Stimulated activated CD8-positive, alpha-beta memory T cell treated with anti-CD3 and anti-CD28 coated beads, Interleukin-7, amount 100 ng/mL, for 24 hours (primary cell): ENCODE measurements around the gene SERTAD1.

Experiments
- DNase-seq: peaks from one replicate; pipeline ENCODE4 v3.0.0-alpha.2; 2020; ENCODE audit warnings: low read depth

SERTAD1 gene

DNA sequence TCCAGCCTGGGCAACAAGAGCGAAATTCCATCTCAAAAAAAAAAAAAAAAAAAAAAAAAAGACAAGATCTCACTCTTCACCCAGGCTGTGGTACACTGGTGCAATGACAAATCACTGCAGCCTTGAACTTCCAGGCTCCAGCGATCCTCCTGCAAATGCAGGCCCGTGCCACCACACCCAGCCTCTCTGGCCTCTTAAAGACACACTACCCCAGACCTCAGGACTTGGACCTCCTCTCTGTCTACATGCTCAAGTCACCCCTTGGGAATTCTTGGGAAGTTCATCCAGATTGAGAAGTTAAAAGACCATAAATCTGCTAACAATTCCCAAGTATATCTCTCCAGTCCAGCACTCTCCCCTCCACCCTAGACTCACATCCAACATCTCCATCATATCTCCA is 25.2 kb downstream of the SERTAD1 start:
- DNase-seq: no peak

DNA sequence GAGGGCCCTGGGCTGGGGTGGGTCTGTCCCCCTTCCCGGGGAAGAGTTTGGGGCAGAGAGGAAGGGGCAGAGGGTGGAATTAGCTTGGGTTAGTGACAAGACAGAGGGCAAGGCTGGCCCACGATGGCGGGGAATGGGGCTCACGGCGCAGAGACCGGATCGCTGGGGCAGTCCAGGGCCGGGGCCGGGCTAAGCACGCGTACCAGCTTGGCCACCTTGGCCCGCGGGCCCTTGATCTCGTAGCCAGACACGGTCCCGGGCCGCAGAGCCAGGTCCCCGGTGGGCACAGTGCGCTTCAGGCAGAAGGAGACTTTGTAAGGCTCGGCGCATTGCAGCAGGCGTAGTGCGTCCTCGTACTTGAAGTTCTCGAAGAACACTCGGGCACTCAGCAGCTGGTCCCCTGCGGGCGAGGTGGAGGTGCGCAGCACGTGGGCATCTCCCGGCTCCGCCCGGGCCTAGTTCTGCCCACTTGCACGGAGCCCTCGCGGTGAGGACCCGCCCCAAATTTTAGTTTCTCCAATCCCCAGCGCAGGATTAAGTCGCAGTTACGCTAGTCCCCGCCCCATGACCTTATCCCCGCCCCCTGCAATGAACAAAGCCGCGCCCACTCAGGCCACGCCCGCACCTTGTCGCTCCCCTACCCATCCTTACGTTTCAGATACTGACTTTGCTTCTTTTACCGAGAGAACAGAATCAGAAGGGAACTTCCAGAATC is 27.2 kb downstream of the SERTAD1 start:
- peak; percentile 30 for DNase-seq

DNA sequence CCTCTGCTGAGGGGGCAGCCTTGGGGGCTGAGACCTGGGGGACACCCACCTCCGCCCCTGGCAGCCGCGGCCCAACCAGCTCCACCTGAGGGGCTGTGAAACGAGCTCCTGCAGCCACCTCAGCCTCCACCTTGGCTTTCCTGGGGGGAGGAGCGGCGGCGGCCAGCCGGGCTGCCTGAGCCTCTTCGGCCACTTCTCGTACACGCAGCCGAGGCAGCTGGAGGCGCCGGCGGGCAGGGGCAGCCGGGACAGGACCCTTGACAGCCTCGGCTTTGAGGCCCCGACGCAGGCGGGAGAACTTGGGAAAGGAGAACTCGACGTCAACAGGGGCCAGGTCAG is 28.3 kb downstream of the SERTAD1 start:
- DNase-seq: no peak

DNA sequence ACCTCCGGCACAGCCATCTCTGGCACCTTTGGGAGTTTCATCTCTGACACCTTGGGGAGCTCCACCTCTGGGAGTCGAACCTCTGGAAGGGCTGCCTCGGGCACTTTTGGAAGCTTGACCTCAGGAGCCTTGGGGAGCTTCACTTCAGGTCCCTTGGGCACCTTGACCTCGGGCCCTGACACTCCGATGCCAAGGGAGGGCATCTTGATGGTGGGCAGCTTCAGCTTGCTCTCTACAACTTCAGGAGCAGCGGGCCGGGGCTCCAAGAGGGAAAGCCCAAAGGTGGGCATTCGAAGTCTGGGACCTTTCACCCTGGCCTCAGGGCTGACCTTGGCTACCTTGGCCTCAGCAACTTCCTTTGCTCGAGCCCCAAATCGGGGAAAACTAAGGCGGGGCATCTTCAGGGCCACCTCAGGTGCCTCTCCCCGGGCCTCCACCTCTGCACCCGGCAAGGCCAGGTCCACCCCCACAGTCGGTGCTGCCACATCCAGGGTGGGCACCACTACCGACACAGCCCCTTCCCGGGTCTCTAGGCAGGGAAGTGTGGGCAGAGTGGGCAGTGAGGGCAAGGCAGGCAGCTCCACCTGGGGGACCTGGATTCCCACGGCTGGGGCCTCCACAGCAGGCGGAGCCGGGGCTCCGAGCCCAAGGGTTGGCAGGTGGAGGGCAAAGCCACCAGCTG is 28.8 kb downstream of the SERTAD1 start:
- DNase-seq: no peak

DNA sequence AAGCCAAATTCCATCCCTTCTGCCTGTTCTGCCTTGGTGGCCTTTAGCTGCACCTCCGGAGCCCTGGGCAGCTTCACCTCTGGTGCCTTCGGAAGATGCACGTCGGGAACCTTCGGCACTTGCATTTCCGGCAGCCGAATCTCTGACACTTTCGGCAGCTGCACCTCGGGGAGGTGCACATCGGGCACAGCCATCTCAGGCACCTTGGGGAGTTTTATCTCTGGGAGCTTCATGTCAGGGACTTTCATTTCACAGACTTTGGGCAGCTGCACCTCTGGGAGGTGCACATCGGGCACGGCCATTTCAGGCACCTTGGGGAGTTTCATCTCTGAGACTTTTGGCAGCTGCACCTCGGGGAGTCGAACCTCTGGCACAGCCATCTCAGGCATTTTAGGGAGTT is 29.8 kb downstream of the SERTAD1 start:
- DNase-seq: no peak

DNA sequence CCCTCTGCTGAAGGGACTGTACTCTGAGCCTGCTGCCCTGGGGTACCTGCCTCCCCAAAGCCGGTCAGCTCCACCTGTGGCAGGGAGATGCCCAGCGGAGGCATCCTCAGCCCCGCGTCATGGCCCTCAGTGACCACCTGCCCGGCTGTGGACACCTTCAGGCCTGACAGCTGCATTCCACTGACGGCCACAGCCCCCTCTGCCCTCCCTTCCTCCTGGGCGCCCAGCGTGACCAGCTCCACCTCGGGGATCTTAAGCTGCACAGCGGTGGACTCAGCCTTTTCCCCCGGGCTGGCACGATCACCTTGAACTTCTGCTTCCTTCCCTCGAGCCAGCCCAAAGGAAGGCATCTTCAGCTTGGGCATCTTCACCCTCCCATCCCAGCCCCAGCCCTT is 31.0 kb downstream of the SERTAD1 start:
- DNase-seq: no peak

DNA sequence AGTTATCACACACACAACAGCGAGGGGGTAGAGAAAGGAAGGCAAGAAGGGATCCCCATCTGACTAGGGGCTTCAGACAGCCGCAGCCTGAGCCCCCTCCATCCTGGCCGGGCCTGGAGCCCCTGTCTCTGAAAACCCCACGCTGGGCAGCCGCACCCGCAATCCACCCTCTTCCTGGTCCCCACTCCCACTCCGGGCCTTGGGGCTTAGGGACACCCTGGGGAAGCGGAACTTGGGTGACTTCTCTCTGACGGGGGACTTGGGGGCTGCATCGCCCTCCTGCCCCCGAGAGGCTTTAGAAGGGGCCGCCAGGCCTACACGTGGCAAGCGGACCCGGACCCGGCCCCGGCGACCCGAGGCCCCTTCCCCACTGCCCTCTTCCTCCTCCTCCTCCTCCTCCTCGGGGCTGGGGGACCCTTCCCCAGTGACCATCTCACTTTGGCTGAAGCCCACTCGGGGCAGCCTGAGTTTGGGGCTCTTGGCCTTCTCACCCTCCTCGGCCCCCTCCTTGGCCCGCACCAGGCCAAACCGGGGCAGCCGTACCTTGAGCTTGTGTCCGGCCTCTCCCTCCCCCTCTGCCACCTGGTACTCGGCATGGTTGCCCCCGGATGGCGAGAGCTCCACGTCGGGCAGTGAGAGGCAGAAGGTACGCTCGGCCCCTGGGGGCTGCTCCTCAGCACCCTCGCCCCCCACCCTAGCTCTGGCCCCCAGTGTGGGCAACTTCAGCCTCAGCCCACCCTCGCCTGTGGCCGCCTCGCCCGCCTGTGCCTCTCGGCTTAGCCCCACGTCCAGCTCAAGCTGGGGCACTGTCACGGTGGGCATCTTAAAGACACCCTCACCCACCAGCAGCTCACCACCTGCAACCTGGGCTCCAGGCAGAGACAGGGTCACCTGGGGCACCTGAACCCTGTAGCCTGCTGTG is 31.6 kb downstream of the SERTAD1 start:
- no peak for DNase-seq

DNA sequence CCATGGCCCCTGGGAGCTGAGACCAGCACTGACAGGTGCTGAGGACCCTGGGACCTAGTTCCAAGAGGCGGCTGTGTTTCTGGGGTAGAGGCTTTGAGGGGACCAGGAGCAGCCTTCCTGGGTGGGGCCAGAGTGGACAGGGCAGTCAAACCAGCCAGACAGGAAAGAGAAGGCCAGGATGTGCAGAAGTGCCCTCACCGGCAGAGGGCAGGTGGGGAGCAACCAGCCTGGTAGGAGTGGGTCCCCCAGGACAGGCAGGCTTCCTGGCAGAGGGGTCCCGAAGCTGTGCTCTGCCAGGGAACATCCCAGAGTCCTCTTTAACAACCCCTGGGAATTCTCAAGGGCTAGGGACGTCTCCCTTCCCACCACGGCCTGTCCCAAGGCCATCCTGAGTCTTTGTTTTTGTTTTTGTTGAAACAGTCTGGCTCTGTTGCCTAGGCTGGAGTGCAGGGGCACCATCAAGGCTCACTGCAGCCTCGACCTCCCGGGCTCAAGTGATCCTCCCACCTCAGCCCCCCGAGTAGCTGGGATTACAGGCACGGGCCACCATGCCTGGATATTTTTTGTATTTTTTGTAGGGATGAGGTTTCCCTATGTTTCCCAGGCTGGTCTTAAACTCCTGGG is 32.8 kb downstream of the SERTAD1 start:
- no peak for DNase-seq

DNA sequence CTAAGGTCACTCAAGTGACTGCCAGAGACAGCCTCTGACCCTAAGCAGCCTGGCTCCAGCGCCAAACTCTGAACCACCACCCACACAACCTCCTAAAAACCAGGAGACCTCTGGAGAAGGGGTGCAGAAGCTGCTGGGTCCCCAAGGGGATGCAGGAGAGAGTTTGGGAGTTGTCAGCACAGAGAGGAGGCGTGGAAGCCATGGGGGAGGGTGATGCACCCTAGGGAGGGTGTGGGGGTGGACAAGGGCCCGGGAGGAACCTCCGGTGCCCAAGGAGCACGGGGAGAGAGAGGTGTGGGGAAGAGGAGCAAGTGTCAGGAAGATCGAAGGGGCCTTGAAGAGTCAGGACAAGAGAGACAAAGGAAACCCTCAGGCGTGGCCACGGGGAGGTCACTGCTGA is 33.7 kb downstream of the SERTAD1 start:
- no peak for DNase-seq

DNA sequence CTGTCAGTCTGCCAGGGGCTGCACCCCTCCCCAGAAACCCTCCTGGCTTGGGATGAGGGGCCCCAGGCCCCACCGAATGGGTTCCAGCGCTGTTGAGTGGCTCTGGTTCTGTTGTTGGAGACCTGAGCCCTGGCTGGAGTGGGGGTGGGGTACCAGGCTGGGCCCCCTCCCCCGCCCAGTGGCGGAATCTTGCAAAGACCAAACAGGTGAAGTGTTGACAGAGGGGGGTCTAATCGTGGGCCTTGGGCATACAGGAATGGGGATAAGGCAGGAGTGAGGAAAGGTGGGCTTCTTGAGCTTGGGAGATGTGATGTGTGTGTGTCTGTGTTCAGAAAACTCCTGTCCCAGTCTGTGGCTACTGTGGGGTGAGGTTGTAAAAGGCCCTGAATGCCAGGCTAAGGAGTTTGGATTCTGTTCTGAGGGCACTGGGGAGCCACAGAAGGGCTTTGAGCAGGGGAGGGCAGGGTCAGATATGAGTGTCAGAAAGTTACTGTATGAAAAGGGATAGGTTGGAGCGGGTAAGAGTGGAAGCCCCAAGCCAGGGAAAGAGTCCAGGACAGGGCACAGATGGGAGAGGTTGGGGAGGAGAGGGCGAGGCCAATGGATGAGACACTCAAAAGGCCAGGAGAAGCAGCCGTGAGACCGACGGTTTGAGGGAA is 35.6 kb downstream of the SERTAD1 start, which contains the start of gene HIPK4:
Gene HIPK4 (minus strand): TSS at position 98 of the 659 bp plus-strand sequence. CDS start 279 bp downstream, outside the sequence.
- no peak for DNase-seq

DNA sequence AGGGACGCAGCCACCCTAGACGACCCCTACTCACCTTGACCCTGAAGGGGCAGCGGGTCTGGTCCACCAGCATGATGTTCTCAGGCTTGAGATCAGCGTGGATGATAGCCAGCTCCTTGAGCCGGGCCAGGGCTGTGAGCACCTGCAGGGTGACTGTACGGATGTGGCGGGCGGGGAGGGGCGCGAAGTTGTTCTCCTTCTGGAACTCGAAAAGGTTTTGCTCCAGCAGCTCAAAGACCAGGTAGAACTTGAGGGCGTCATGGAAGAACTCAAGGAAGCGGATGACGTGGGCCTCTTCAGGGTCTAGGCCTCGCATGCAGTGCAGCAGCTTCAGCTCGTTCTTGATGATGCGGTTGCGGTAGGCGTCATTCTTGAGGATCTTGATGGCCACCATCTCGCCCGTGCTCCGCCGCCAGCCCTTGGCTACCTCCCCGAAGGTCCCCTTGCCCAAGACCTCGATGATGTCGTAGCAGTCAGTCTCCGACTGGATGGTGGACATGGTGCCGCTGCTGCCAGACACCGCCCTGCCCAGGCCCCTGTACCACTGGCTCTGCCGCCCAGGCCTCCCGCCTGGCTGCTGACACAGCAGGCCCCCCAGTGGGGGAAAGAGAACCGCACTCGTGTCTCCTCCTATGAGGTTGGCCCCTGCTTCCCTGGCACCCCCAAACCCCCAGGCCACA is 36.2 kb downstream of the SERTAD1 start:
- DNase-seq: no peak

DNA sequence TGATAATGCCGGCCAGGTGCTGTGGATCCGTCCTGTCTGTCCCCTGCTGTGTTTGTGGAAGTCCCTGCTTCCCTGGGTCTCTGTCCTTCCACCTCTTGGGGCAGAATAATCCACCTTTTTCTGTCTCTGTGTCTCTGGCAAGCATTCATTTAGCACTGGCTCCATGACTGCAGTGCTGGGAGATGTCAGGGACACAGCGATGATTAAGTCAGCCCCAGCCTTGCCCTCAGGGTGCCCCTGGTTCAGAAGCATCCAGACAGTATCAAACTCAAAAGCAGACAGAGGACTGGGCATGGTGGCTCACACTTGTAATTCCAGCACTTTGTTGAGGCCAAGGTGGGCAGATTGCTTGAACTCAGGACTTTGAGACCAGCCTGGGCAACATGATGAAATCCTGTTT is 37.3 kb downstream of the SERTAD1 start:
- no peak for DNase-seq

DNA sequence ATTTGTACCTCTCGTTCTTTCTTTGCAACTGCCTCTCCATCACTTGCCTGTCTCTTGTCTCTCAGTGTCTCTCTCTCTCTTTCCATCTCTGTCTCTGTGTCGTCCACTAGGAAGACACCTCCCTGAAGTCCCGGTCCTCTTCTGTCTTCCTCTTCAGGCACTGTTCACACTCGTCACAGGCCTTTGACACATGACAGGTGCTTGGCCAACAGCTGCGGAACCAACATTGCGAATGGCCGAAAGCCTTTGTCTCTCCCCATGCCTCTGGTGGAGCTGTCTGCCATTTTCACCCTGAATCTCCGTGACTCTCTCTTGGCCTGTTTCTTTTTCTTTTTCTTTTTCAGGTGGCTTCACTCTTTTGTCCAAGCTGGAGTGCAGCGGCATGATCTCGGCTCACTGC is 38.6 kb downstream of the SERTAD1 start:
- DNase-seq: no peak

DNA sequence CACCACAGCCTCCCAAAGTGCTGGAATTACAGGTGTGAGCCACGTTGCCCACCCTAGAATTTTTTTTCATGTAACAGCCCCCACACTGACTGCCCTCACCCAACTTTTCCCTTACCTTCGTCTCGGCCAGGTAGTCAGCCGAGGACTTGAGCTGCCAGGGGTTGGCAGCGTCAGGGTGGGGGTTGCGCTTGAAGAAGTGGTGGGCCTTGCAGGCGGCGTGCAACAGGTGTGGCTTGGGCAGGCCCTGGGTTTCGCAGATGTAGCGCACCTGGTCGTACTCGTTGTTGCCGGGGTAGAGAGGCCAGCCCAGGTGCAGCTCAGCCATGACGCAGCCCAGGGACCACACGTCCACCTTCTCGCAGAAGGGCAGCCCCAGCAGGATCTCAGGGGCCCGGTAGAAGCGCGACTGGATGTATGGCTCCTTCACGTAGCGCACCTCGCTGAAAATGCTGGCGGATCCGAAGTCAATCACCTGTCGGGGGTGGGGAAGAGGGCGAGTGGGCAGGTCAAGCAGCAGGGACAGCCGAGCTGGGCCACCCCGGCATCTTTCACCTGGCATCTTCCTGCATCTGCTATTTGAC is 42.0 kb downstream of the SERTAD1 start:
- no peak for DNase-seq

DNA sequence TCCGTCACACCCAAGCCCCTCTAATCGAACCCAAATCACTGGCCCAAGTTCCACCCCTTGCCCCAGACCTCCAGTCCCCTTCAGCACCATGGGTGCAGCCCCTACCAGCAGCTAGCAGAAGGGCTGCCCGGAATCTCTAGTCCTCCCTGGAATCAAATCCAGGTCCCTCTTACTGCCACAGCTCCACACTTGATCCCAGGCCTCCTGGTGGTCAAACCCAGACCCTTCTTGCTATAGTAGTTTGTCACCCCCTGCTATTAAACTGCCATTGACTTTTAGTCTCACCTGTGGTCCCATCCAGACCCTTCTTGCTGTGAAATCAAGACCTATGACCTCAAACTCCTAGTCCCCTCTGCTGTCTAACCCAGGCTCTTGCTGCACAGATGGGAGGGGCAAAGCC is 44.5 kb downstream of the SERTAD1 start:
- no peak for DNase-seq

DNA sequence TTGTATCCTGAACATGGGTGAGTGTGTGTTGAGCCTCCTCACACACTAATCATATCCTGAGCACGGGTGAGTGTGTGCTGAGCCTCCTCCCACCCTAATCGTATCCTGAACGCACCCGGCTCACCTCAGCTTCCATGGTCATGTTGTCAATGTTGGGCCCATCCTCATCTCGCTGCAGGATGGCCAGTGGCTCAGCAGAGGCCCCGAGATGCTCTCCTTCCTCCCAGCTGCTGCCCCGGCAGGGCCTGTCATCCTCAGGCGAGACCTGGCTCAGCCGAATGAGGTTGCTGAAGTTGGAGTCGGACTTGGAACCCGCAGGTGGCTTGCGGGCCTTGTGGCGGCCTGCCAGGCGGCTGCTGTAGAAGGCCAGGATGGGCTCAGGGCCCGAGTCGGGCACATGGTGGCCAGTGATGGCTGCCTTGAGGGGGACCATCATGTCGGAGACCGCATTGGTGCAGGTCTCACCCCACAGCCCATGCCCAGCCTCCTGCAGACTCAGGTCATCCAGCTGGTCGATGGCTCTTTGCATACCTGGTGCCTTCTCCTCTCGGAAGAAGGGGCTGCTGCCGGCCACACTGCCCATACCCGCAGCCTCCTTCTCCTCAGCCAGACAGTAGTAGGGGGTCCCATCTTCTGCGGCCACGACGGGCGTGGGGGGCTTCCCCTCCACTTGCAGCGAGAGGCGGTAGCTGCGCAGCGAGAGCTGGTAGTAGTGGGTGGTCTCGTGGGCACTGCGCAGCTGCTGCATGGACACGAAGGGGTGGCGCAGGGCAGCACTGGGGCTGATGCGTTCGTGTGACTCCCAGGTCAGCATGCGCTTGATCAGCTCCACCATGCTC is 45.4 kb downstream of the SERTAD1 start:
- DNase-seq: no peak

DNA sequence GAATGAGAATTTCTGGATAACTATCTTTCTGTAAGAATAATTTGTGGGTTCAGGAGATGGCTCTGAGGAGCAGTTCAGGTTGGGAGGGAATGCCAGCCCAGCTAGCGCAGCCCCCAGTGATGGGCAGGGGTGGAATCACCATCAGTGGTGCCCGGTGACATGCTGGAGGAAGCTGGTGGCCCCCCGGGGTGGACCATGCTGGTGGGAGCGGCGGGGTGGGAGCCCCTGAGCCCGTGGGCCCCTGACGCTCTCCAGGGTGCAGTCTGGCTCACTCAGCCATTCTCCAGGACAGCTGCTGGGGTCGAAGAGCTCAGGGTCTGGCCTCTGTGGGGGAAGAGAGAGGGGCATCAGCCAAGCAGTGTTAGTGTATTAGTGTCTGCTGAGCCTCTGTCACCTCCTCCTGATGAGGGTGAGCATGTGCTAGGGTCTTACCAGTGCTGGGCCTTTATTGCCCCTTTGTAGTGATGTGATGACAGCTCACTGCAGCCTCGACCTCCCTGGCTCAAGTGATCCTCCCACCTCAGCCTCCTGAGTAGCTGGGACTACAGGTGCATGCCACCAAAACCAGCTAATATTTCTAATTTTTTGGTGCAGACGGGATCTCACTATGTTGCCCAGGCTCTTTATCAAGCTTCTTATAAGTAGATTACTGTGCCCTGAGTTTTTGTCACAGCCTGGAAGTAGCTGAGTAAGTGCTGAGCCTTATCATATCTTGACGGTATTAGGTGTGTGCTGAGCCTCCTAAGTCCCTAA is 46.2 kb downstream of the SERTAD1 start:
- DNase-seq: no peak

DNA sequence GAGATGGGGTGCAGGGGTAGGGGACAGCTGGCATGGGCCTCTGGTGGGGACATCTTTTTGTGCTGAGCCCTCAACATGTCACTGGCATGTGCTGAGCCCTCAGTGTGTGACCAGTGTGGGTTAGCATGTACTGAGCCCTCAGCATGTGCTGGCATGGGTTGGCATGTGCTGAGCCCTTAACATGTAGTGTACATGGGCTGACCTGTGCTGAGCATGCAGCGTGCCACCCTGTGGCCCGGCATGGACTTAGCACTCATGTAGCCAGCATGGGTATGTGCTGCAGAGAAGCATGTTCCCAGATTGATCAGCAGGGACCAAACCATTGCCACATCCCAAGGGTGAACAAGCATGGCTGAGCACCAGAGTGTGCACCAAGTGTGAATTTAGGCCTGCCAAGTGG is 47.3 kb downstream of the SERTAD1 start:
- DNase-seq: no peak

DNA sequence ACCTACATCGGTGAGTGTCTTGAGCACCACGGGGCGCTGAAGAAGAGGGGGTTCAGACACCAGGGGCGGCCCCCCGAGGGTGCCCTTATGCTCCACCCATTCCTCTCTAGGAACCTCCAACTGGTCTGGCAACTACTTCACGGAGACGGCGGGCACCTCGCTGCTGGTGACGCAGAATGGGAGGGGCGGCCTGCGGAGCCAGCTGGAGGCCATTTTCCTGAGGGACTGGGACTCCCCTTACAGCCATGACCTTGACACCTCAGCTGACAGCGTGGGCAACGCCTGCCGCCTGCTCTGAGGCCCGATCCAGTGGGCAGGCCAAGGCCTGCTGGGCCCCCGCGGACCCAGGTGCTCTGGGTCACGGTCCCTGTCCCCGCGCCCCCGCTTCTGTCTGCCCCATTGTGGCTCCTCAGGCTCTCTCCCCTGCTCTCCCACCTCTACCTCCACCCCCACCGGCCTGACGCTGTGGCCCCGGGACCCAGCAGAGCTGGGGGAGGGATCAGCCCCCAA is 47.9 kb downstream of the SERTAD1 start:
- DNase-seq: no peak
